ENCODE results near the gene PRKACB. TPM values are rescaled to one million over a fixed set of nuclear protein-coding genes. Genes with fewer than 3 reads are reported as not detected.

Gene PRKACB
- total RNA-seq, 1 donor from 2014 or later: 35.4 TPM

- Mint-ChIP-seq H3K9me3 (ENCODE audit: unreplicated experiment) (no peaks in the 10 kb centered on the region), H3K36me3 (ENCODE audit: unreplicated experiment) (no peaks in the 10 kb centered on the region), H3K27me3 (ENCODE audit: unreplicated experiment) (no peaks in the 10 kb centered on the region), H3K4me1 (ENCODE audit: unreplicated experiment) (peaks cover 10% of the 10 kb centered on the region), H3K4me3 (ENCODE audit: unreplicated experiment) (no peak overlapping the region), H3K27ac (ENCODE audit: unreplicated experiment) (no peak overlapping the region)
- TF ChIP-seq, protein P1, sequence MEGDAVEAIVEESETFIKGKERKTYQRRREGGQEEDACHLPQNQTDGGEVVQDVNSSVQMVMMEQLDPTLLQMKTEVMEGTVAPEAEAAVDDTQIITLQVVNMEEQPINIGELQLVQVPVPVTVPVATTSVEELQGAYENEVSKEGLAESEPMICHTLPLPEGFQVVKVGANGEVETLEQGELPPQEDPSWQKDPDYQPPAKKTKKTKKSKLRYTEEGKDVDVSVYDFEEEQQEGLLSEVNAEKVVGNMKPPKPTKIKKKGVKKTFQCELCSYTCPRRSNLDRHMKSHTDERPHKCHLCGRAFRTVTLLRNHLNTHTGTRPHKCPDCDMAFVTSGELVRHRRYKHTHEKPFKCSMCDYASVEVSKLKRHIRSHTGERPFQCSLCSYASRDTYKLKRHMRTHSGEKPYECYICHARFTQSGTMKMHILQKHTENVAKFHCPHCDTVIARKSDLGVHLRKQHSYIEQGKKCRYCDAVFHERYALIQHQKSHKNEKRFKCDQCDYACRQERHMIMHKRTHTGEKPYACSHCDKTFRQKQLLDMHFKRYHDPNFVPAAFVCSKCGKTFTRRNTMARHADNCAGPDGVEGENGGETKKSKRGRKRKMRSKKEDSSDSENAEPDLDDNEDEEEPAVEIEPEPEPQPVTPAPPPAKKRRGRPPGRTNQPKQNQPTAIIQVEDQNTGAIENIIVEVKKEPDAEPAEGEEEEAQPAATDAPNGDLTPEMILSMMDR (IDR thresholded peaks at IDR 0.05): no peak
- DNase-seq (ENCODE audit: extremely low spot score, unreplicated experiment): no peak
Measured at GRCh38 chr1:84268346-84268745, 124.3 kb downstream of the PRKACB start.

- no peak for DNase-seq (ENCODE audit: extremely low spot score, unreplicated experiment)
- Mint-ChIP-seq H3K4me3 (ENCODE audit: unreplicated experiment) (no peak overlapping the region), H3K27ac (ENCODE audit: unreplicated experiment) (no peak overlapping the region), H3K9me3 (ENCODE audit: unreplicated experiment) (no peaks in the 10 kb centered on the region), H3K36me3 (ENCODE audit: unreplicated experiment) (no peaks in the 10 kb centered on the region), H3K27me3 (ENCODE audit: unreplicated experiment) (no peaks in the 10 kb centered on the region), H3K4me1 (ENCODE audit: unreplicated experiment) (peaks cover 10% of the 10 kb centered on the region)
- TF ChIP-seq, protein P1 (IDR thresholded peaks at IDR 0.05): no peak
Measured at GRCh38 chr1:84269306-84269705, 125.2 kb downstream of the PRKACB start.

GRCh38 chr1:84271441-84272151 is 127.5 kb downstream of the PRKACB start:
- no peaks in the 10 kb centered on the region for H3K9me3 Mint-ChIP-seq (ENCODE audit: unreplicated experiment)
- peaks cover 10% of the 10 kb centered on the region for H3K4me1 Mint-ChIP-seq (ENCODE audit: unreplicated experiment)
- H3K4me3 Mint-ChIP-seq (ENCODE audit: unreplicated experiment): no peak overlapping the region
- TF ChIP-seq, protein P1 (IDR thresholded peaks at IDR 0.05): no peak
- DNase-seq (ENCODE audit: extremely low spot score, unreplicated experiment): no peak
- no peaks in the 10 kb centered on the region for H3K27me3 Mint-ChIP-seq (ENCODE audit: unreplicated experiment)
- no peak overlapping the region for H3K27ac Mint-ChIP-seq (ENCODE audit: unreplicated experiment)
- no peaks in the 10 kb centered on the region for H3K36me3 Mint-ChIP-seq (ENCODE audit: unreplicated experiment)

- Mint-ChIP-seq H3K4me3 (ENCODE audit: unreplicated experiment) (no peak overlapping the region), H3K36me3 (ENCODE audit: unreplicated experiment) (no peaks in the 10 kb centered on the region), H3K9me3 (ENCODE audit: unreplicated experiment) (no peaks in the 10 kb centered on the region), H3K4me1 (ENCODE audit: unreplicated experiment) (peaks cover 10% of the 10 kb centered on the region), H3K27ac (ENCODE audit: unreplicated experiment) (no peak overlapping the region), H3K27me3 (ENCODE audit: unreplicated experiment) (no peaks in the 10 kb centered on the region)
- DNase-seq (ENCODE audit: extremely low spot score, unreplicated experiment): no peak
- TF ChIP-seq, protein P1 (IDR thresholded peaks at IDR 0.05): no peak
Measured at GRCh38 chr1:84272401-84272800, 128.3 kb downstream of the PRKACB start.

DNA sequence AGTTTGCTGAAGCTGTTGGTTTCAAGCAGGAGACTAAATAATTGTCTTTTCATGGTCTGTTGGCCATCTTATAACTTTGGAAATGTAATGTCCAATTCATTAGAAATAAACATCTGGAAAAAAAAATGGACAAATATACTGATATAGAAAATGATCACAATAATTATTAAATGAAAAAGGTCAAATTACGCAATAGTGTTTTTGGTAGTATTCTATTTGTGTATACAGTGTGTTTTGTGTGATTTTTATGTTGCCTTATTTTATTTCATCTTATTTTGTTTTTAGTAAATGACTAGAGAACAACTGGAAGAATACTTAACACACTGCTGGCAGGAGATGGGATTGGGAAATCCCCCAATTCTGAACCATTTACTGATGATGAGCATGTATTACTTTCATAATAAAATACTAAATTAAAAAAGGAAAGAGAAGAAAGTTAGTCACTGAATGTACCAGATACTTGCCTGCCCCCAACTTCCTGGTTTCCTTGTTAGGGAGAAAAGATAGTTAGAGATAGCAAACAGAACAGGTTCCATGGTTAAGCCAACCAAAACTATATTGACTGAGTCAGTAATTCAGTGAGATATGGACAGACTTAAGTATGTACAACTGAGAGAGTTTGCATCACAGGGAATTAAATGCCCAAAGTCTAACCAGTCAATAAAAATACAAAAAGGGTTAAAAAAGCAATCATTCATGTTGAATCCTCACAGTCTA is 133.4 kb downstream of the PRKACB start:
- Mint-ChIP-seq H3K4me3 (ENCODE audit: unreplicated experiment) (no peak overlapping the region), H3K9me3 (ENCODE audit: unreplicated experiment) (no peaks in the 10 kb centered on the region), H3K27ac (ENCODE audit: unreplicated experiment) (no peak overlapping the region), H3K4me1 (ENCODE audit: unreplicated experiment) (no peaks in the 10 kb centered on the region), H3K36me3 (ENCODE audit: unreplicated experiment) (no peaks in the 10 kb centered on the region), H3K27me3 (ENCODE audit: unreplicated experiment) (peaks cover 2% of the 10 kb centered on the region)
- TF ChIP-seq, protein P1 (IDR thresholded peaks at IDR 0.05): no peak
- no peak for DNase-seq (ENCODE audit: extremely low spot score, unreplicated experiment)
